HCT116 (cell line): Measurements from ENCODE around the gene FBXO34. TPM values are rescaled to one million over a fixed set of nuclear protein-coding genes. Genes with fewer than 3 reads are reported as not detected.

Source experiments
- ATAC-seq: fragments of 200-7000 bp; cut with Tn5 transposase; 2 replicates; pipeline ENCODE4 v1.9.1; 2020; ENCODE audit warnings: mild to moderate bottlenecking, moderate library complexity
- BruUV-seq: library from RNA; stranded (reverse); fragments of 400-500 nt; replicated peaks from 2 replicates; lab custom pipeline; 2021; lab: Mats Ljungman, UMichigan
- CTCF ChIA-PET: fragments of 300-600 bp; sonication (Branson Sonifier 250); formaldehyde crosslinking; loops from one replicate; lab custom pipeline; 2021; ENCODE audit warnings: antibody characterized with exemption; lab: Charles Lee
- POLR2A ChIA-PET: fragments of 300-600, 350-600 bp; sonication (Branson Sonifier 250); formaldehyde crosslinking; loops from one replicate; lab custom pipeline; 2021; ENCODE audit warnings: antibody characterized with exemption; lab: Charles Lee
- RAD21 ChIA-PET, 2 experiments: fragments of 300-600 bp; sonication (Branson Sonifier 250); formaldehyde crosslinking; loops; one replicate each; lab custom pipeline; 2023; ENCODE audit warnings: low total read pairs in 2 of 2; ENCODE audit not compliant: uncharacterized antibody in 2 of 2, unreplicated experiment in 2 of 2, low non-redundant PET in 1 of 2; lab: Charles Lee
- DNase-seq: peaks from one replicate; pipeline ENCODE4 v3.0.0-alpha.2; 2010; ENCODE audit warnings: low read depth, low spot score
- H2AFZ ChIP-seq: fragments of 200-600 bp; shearing (Covaris generic), sonication (generic); 2 replicates; pipeline ENCODE4 v1.6.1; 2017; ENCODE audit warnings: low read depth, mixed run types, mixed read lengths, antibody characterized with exemption, low read length; ENCODE audit not compliant: poor library complexity, severe bottlenecking
- H3K27ac ChIP-seq: 2 replicates; pipeline ENCODE4 v1.5.1; 2012; ENCODE audit warnings: low read depth, low read length
- H3K27me3 ChIP-seq: fragments of 200-600 bp; sonication (generic); 2 replicates; pipeline ENCODE4 v1.6.1; 2016; ENCODE audit warnings: mixed run types, low read length, mixed read lengths; ENCODE audit not compliant: insufficient read depth
- H3K36me3 ChIP-seq, 2 experiments: fragments of 200-500 bp in 1 of 2; fragments of 200-600 bp in 1 of 2; sonication (Bioruptor generic) in 1 of 2; sonication (generic) in 1 of 2; 2 replicates each; pipeline versions ENCODE4 v1.5.1 to v1.6.1; 2014 to 2016; ENCODE audit warnings: low read length in 2 of 2, inconsistent platforms in 1 of 2, mixed read lengths in 1 of 2, mixed run types in 1 of 2; ENCODE audit not compliant: insufficient read depth in 2 of 2, control insufficient read depth in 1 of 2
- H3K4me1 ChIP-seq, 2 experiments: fragments of 200-600 bp in 1 of 2; sonication (generic) in 1 of 2; 2 replicates each; pipeline versions ENCODE4 v1.5.1 to v1.6.1; 2012 to 2017; ENCODE audit warnings: low read length in 2 of 2, inconsistent platforms in 1 of 2, mild to moderate bottlenecking in 1 of 2, mixed read lengths in 1 of 2, mixed run types in 1 of 2, moderate library complexity in 1 of 2; ENCODE audit not compliant: insufficient read depth in 2 of 2, control insufficient read depth in 1 of 2
- H3K4me2 ChIP-seq: fragments of 200-600 bp; sonication (generic); 2 replicates; pipeline ENCODE4 v1.6.1; 2017; ENCODE audit warnings: mixed run types, low read length, mixed read lengths
- H3K4me3 ChIP-seq, 2 experiments: fragments of 200-600 bp in 1 of 2; sonication (generic) in 1 of 2; replicated peaks in 1 of 2; 2 replicates each; pipeline ENCODE4 v1.5.1; 2011 to 2016; ENCODE audit warnings: low read length in 2 of 2, control low read depth in 1 of 2, low read depth in 1 of 2, mild to moderate bottlenecking in 1 of 2, mixed read lengths in 1 of 2, mixed run types in 1 of 2
- H3K79me2 ChIP-seq: fragments of 200-600 bp; sonication (generic); 2 replicates; pipeline ENCODE4 v1.6.1; 2017; ENCODE audit warnings: mild to moderate bottlenecking, mixed run types, low read length, moderate library complexity, mixed read lengths; ENCODE audit not compliant: insufficient read depth
- H3K9ac ChIP-seq: fragments of 200-600 bp; sonication (generic); 2 replicates; pipeline ENCODE4 v1.6.1; 2016; ENCODE audit warnings: low read length, mixed read lengths
- H3K9me2 ChIP-seq: fragments of 200-600 bp; sonication (generic), shearing (Covaris generic); 2 replicates; pipeline ENCODE4 v1.6.1; 2017; ENCODE audit warnings: mixed run types, mild to moderate bottlenecking, moderate library complexity; ENCODE audit not compliant: insufficient read depth
- H3K9me3 ChIP-seq, 2 experiments: fragments of 200-500 bp in 1 of 2; fragments of 200-600 bp in 1 of 2; sonication (Bioruptor generic) in 1 of 2; sonication (generic) in 1 of 2; 2 replicates each; pipeline ENCODE4 v1.6.1; 2014 to 2017; ENCODE audit warnings: low read length in 2 of 2, mixed read lengths in 2 of 2, inconsistent platforms in 1 of 2, low read depth in 1 of 2, mild to moderate bottlenecking in 1 of 2, mixed run types in 1 of 2, moderate library complexity in 1 of 2; ENCODE audit not compliant: control insufficient read depth in 1 of 2, insufficient read depth in 1 of 2
- H4K20me1 ChIP-seq: fragments of 200-600 bp; sonication (generic), shearing (Covaris generic); 2 replicates; pipeline ENCODE4 v1.6.1; 2017; ENCODE audit warnings: mixed run types, mild to moderate bottlenecking, moderate library complexity; ENCODE audit not compliant: insufficient read depth
- CBX3 ChIP-seq: IDR thresholded peaks from 2 replicates; pipeline ENCODE4 v1.6.1; 2012; ENCODE audit warnings: low read depth
- CEBPB ChIP-seq: IDR thresholded peaks from 2 replicates; pipeline ENCODE4 v1.6.1; 2012; ENCODE audit warnings: low read depth
- EGR1 ChIP-seq: IDR thresholded peaks from 2 replicates; pipeline ENCODE4 v1.6.1; 2012; ENCODE audit warnings: low read depth
- ELF1 ChIP-seq: IDR thresholded peaks from 2 replicates; pipeline ENCODE4 v1.6.1; 2012; ENCODE audit warnings: low read depth, borderline replicate concordance
- EZH2 ChIP-seq: fragments of 200-600 bp; sonication (generic); IDR thresholded peaks from 2 replicates; pipeline ENCODE4 v1.6.1; 2017; ENCODE audit warnings: antibody characterized with exemption, mixed run types
- EZH2phosphoT487 ChIP-seq: fragments of 200-600 bp; IDR thresholded peaks from 2 replicates; pipeline ENCODE4 v1.6.1; 2018; ENCODE audit warnings: antibody characterized with exemption, borderline replicate concordance
- JUND ChIP-seq: IDR thresholded peaks from 2 replicates; pipeline ENCODE4 v1.6.1; 2012
- POLR2A ChIP-seq: IDR thresholded peaks from 2 replicates; pipeline ENCODE4 v1.7.0; 2011; ENCODE audit warnings: borderline replicate concordance; ENCODE audit not compliant: insufficient read depth, insufficient read length; ENCODE audit errors: extremely low read depth
- RAD21 ChIP-seq: IDR thresholded peaks from 2 replicates; pipeline ENCODE4 v1.6.1; 2012; ENCODE audit warnings: low read depth, mild to moderate bottlenecking
- SIN3A ChIP-seq: IDR thresholded peaks from 2 replicates; pipeline ENCODE4 v1.6.1; 2012; ENCODE audit warnings: low read depth
- SP1 ChIP-seq: IDR thresholded peaks from 2 replicates; pipeline ENCODE4 v1.6.1; 2012; ENCODE audit warnings: low read depth
- SRF ChIP-seq: IDR thresholded peaks from 2 replicates; pipeline ENCODE4 v1.6.1; 2012; ENCODE audit warnings: low read depth
- TCF7L2 ChIP-seq: IDR thresholded peaks from 2 replicates; pipeline ENCODE4 v1.7.0; 2011; ENCODE audit warnings: borderline replicate concordance, inconsistent platforms; ENCODE audit not compliant: insufficient read depth, insufficient read length; ENCODE audit errors: extremely low read depth
- ZNF274 ChIP-seq: fragments of 200-500 bp; sonication (Bioruptor generic); IDR thresholded peaks from 2 replicates; pipeline ENCODE4 v1.6.1; 2014; ENCODE audit warnings: mild to moderate bottlenecking, low read depth, low read length, inconsistent platforms
- intact Hi-C: fragments of 100-400 bp; cut with micrococcal nuclease; formaldehyde crosslinking; loops from 2 replicates; pipeline ENCODE4 v1.10.0; 2022
- total RNA-seq: library from RNA; stranded (reverse); gene quantifications from one replicate; pipeline ENCODE4 v1.2.1, GENCODE V29; 2021; ENCODE audit not compliant: unreplicated experiment
- TF ChIP-seq, protein P1 (sequence below), 3 experiments: fragments of 200-600 bp in 1 of 3; sonication (generic) in 1 of 3; IDR thresholded peaks in 2 of 3; conservative IDR thresholded peaks in 1 of 3; 2 replicates each; pipeline ENCODE4 v1.5.1; 2012 to 2017; ENCODE audit warnings: low read depth in 2 of 3, low read length in 2 of 3, antibody characterized with exemption in 1 of 3, borderline replicate concordance in 1 of 3, control low read depth in 1 of 3, mild to moderate bottlenecking in 1 of 3, mixed read lengths in 1 of 3, mixed run types in 1 of 3, moderate library complexity in 1 of 3; ENCODE audit not compliant: insufficient read depth in 1 of 3
- TF ChIP-seq, protein P2 (sequence below): IDR thresholded peaks from 2 replicates; pipeline ENCODE4 v1.6.1; 2011; ENCODE audit warnings: mild to moderate bottlenecking, low read length, moderate library complexity; ENCODE audit not compliant: insufficient replicate concordance; ENCODE audit errors: extremely low read depth
- TF ChIP-seq, protein P3 (sequence below): IDR thresholded peaks from 2 replicates; pipeline ENCODE4 v1.6.1; 2012

Gene FBXO34
- total RNA-seq, 1 experiment from 2014 or later: 26.9 TPM

DNA sequence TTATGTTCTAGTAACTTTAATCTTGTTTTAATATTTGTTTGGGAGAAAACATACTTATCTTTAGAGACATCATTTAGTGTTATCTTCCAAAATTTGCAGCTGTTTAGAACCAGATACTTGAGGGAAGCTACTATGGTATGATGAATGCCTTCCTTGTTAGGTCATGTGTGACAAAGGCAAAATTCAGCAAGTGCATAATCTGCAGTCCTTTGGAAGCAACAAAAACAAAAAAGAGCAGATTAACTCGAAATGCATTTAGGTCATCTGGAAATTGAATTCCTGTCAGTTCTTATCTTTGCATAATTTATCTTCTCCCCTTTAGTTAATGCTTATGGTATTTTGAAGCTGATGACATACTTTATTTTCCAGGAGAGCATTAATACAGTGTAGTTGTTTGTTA, 3.5 kb downstream of the FBXO34 start:
- Histone ChIP-seq H3K27me3 (no peaks in the 10 kb centered on the region), H3K4me1 (peaks cover 8 to 16% of the 10 kb centered on the region in 2 experiments; a peak in 3 of 4 replicates), H3K4me3 (no peak overlapping the region), H4K20me1 (peaks cover 13% of the 10 kb centered on the region; the same call in 1 of the 2 replicates), H3K36me3 (0 out of 4 replicates have a peak, but pooled peaks cover 0 to 4% of the 10 kb centered on the region in 2 experiments), H3K9me2 (no peaks in the 10 kb centered on the region; the same call in 1 of the 2 replicates), H3K79me2 (peaks cover 81% of the 10 kb centered on the region), H3K4me2 (no peak overlapping the region), H2AFZ (no peak overlapping the region), H3K9me3 (no peaks in the 10 kb centered on the region), H3K9ac (no peak overlapping the region), H3K27ac (no peak overlapping the region)
- TF ChIP-seq JUND (no peak), POLR2A (no peak), TCF7L2 (no peak)
- ChIA-PET CTCF (no interaction called here), POLR2A (no interaction called here), RAD21 (no interaction called here)
- no TSS peak for BruUV-seq
- no peak for DNase-seq
- intact Hi-C loops: no loop called here
- no peak for ATAC-seq

DNA sequence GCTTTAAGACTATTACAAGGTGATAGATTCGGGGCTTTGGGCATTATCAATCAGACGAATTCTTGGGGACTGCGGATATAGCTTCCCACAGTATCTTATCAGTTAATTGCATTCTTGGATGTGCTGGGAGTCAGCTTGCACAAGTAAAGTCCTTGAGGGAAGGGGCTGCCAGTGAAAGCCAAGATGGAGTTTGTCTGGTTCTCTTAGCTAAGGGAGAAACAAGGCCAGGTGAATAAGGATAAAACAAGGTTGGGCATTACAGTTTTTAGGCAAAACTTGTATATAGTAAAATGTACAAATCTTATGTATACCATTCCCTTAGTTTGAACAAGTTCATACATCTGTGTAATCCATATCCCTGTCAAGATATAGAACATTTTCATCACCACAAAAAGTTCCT, 5.5 kb downstream of the FBXO34 start:
- CTCF ChIA-PET: no interaction called here
- Histone ChIP-seq H3K27me3 (no peaks in the 10 kb centered on the region), H3K79me2 (peaks cover 98% of the 10 kb centered on the region), H4K20me1 (peaks cover 13% of the 10 kb centered on the region), H3K4me2 (no peak overlapping the region), H3K27ac (no peak overlapping the region), H3K9ac (no peak overlapping the region), H3K4me3 (no peak overlapping the region), H3K9me2 (no peaks in the 10 kb centered on the region), H3K4me1 (peaks cover 6 to 9% of the 10 kb centered on the region in 2 experiments; a peak in 3 of 4 replicates), H3K36me3 (0 out of 4 replicates have a peak, but pooled peaks cover 2 to 4% of the 10 kb centered on the region in 2 experiments), H3K9me3 (no peaks in the 10 kb centered on the region), H2AFZ (no peak overlapping the region)
- no peak for ATAC-seq
- RAD21 ChIA-PET: no interaction called here
- no TSS peak for BruUV-seq
- POLR2A ChIA-PET: no interaction called here
- intact Hi-C loops: no loop called here
- DNase-seq: no peak
- TF ChIP-seq EGR1 (no peak), JUND (no peak), POLR2A (no peak), SIN3A (no peak), ZNF274 (no peak), RAD21 (no peak), ELF1 (no peak), TCF7L2 (no peak), EZH2 (no peak), CBX3 (no peak), SRF (no peak), EZH2phosphoT487 (no peak), CEBPB (no peak), SP1 (no peak)
- TF ChIP-seq, protein P1, sequence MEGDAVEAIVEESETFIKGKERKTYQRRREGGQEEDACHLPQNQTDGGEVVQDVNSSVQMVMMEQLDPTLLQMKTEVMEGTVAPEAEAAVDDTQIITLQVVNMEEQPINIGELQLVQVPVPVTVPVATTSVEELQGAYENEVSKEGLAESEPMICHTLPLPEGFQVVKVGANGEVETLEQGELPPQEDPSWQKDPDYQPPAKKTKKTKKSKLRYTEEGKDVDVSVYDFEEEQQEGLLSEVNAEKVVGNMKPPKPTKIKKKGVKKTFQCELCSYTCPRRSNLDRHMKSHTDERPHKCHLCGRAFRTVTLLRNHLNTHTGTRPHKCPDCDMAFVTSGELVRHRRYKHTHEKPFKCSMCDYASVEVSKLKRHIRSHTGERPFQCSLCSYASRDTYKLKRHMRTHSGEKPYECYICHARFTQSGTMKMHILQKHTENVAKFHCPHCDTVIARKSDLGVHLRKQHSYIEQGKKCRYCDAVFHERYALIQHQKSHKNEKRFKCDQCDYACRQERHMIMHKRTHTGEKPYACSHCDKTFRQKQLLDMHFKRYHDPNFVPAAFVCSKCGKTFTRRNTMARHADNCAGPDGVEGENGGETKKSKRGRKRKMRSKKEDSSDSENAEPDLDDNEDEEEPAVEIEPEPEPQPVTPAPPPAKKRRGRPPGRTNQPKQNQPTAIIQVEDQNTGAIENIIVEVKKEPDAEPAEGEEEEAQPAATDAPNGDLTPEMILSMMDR (IDR thresholded peaks at IDR 0.05 in 2 of 3, conservative IDR thresholded peaks at IDR 0.05 in 1 of 3; ENCODE audit: borderline replicate concordance in 1 of 3, insufficient read depth in 1 of 3, low read depth in 2 of 3, low read length in 2 of 3): no peak
- TF ChIP-seq, protein P2, sequence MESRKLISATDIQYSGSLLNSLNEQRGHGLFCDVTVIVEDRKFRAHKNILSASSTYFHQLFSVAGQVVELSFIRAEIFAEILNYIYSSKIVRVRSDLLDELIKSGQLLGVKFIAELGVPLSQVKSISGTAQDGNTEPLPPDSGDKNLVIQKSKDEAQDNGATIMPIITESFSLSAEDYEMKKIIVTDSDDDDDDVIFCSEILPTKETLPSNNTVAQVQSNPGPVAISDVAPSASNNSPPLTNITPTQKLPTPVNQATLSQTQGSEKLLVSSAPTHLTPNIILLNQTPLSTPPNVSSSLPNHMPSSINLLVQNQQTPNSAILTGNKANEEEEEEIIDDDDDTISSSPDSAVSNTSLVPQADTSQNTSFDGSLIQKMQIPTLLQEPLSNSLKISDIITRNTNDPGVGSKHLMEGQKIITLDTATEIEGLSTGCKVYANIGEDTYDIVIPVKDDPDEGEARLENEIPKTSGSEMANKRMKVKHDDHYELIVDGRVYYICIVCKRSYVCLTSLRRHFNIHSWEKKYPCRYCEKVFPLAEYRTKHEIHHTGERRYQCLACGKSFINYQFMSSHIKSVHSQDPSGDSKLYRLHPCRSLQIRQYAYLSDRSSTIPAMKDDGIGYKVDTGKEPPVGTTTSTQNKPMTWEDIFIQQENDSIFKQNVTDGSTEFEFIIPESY: no peak
- TF ChIP-seq, protein P3, sequence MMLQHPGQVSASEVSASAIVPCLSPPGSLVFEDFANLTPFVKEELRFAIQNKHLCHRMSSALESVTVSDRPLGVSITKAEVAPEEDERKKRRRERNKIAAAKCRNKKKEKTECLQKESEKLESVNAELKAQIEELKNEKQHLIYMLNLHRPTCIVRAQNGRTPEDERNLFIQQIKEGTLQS: no peak
